ENCODE measurements around the gene SSX3.
"Not testable (repeated sequence)": the region's sequence is repeated elsewhere in the genome, so short reads cannot be mapped to it uniquely, and the experiment has no call there.

The SSX3 gene

GRCh38 chrX:48356315-48357094 is at the start of gene SSX3:
Gene SSX3 (minus strand): TSS chrX:48356703. CDS start chrX:48355249, 1,454 bp downstream.
- not testable (repeated sequence) for DNase-seq (ENCODE audit: low read depth)

- DNase-seq (ENCODE audit: low read depth), result not testable (repeated sequence)
These were observed 41.3 kb upstream of the SSX3 start for GRCh38 chrX:48397825-48398224.

- DNase-seq (ENCODE audit: low read depth), result not testable (repeated sequence)
These were observed 40.4 kb upstream of the SSX3 start for GRCh38 chrX:48396931-48397330.

GRCh38 chrX:48383239-48383638 is 26.7 kb upstream of the SSX3 start, which contains the start of gene SSX4:
Gene SSX4 (plus strand): TSS chrX:48383539. CDS start chrX:48384054, 515 bp downstream.
- not testable (repeated sequence) for DNase-seq (ENCODE audit: low read depth)

GRCh38 chrX:48370408-48370807 is 13.9 kb upstream of the SSX3 start:
- DNase-seq (ENCODE audit: low read depth), result not testable (repeated sequence)

- DNase-seq (ENCODE audit: low read depth), result not testable (repeated sequence)
These were observed 11.4 kb upstream of the SSX3 start for GRCh38 chrX:48367717-48368408.

GRCh38 chrX:48359281-48359680 is 2.8 kb upstream of the SSX3 start:
- DNase-seq (ENCODE audit: low read depth), result not testable (repeated sequence)

GRCh38 chrX:48357681-48358080 is 1.2 kb upstream of the SSX3 start:
- no peak for DNase-seq (ENCODE audit: low read depth)

GRCh38 chrX:48346059-48346458 is 10.4 kb downstream of the SSX3 start:
- not testable (repeated sequence) for DNase-seq (ENCODE audit: low read depth)

- not testable (repeated sequence) for DNase-seq (ENCODE audit: low read depth)
These were observed 42.5 kb downstream of the SSX3 start for GRCh38 chrX:48313996-48314395.

GRCh38 chrX:48306175-48306574 is 50.3 kb downstream of the SSX3 start:
- no peak for DNase-seq (ENCODE audit: low read depth)
